Adrenal gland (tissue), 12 donors: ENCODE results near the gene C5orf34. TPM values are rescaled to one million over a fixed set of nuclear protein-coding genes. Genes with fewer than 3 reads are reported as not detected.
A peak's percentile ranks its signal among the peaks of the same experiment; 100 is the strongest.
"Not testable (repeated sequence)": the region's sequence is repeated elsewhere in the genome, so short reads cannot be mapped to it uniquely, and the experiment has no call there.

Experiments
- DNase-seq, 7 donors: peaks; one replicate each; pipeline ENCODE4 v3.0.0-alpha.2; 2019 to 2020
- H3K27ac ChIP-seq, 5 donors: fragments of 200-600 bp; sonication (generic) in 4 of 5; 1 replicate in 3 of 5; 2 replicates in 2 of 5; pipeline versions ENCODE4 v1.5.1 to v1.8.0; 2016 to 2020; ENCODE audit warnings: mild to moderate bottlenecking in 1 of 5
- H3K27me3 ChIP-seq: fragments of 200-600 bp; 2 replicates; pipeline ENCODE4 v1.8.0; 2021
- H3K36me3 ChIP-seq, 2 donors: fragments of 200-600 bp; replicated peaks in 1 of 2; 1 replicate in 1 of 2; 2 replicates in 1 of 2; pipeline versions ENCODE4 v1.5.1 to v1.8.0; 2018 to 2022
- H3K4me1 ChIP-seq, 2 donors: fragments of 200-600 bp; replicated peaks in 1 of 2; 1 replicate in 1 of 2; 2 replicates in 1 of 2; pipeline versions ENCODE4 v1.5.1 to v1.8.0; 2018 to 2021
- H3K4me3 ChIP-seq, 4 donors: fragments of 200-600 bp; sonication (generic) in 3 of 4; one replicate each; pipeline ENCODE4 v1.5.1; 2016 to 2018
- H3K9me3 ChIP-seq, 3 donors: fragments of 200-600 bp; sonication (generic) in 1 of 3; replicated peaks in 1 of 3; 1 replicate in 2 of 3; 2 replicates in 1 of 3; pipeline versions ENCODE4 v1.5.1 to v1.8.0; 2016 to 2021
- POLR2A ChIP-seq, 2 donors: fragments of 450-650 bp; IDR thresholded peaks; one replicate each; pipeline ENCODE4 v1.6.1; 2017; ENCODE audit warnings: antibody characterized with exemption in 2 of 2, mild to moderate bottlenecking in 2 of 2, moderate library complexity in 1 of 2
- WGBS, 4 donors: extraction: QIAGEN DNeasy Blood & Tissue Kit in 2 of 4; methylation state at CpG; one replicate each; pipeline versions ENCODE4 v1.1.5 to v1.1.7; 2013 to 2017; 5-methylcytosine and 5-hydroxymethylcytosine counted together
- intact Hi-C, 2 donors: fragments of 100-400 bp; cut with DNase I; formaldehyde crosslinking; loops; one replicate each; pipeline versions ENCODE4 v1.14.1 to v1.15.0; 2022 to 2023
- polyA plus RNA-seq, 3 donors: library from polyadenylated mRNA; stranded (reverse); fragments of 200-250 nt in 2 of 3; fragments of 350-450 nt in 1 of 3; fragmentation: Illumina TruSeq in 1 of 3; extraction: RNeasy Lipid Tissue Mini Kit (QIAGEN cat#74804) in 1 of 3; gene quantifications; one replicate each; pipeline ENCODE4 v1.2.3, GENCODE V29; 2013 to 2014
- total RNA-seq, 9 donors: library from RNA; depleted of rRNA in 4 of 9; stranded (reverse); fragments of >200 nt in 4 of 9; fragments of 120-200 nt in 1 of 9; fragmentation: NEBNext Ultra II Directional in 1 of 9; extraction: Animal tissue kit (Norgen Biotek cat#: 25700) in 1 of 9; gene quantifications; one replicate each; pipeline versions ENCODE4 v1.1.0 to v1.2.4, GENCODE V29; 2013 to 2023
- TF ChIP-seq, protein P1 (sequence below), 6 experiments: fragments of 450-650 bp in 4 of 6; fragments of 200-600 bp in 2 of 6; sonication (generic) in 1 of 6; IDR thresholded peaks; 1 replicate in 5 of 6; 2 replicates in 1 of 6; pipeline versions ENCODE4 v1.5.1 to v1.8.0; 2016 to 2021; ENCODE audit warnings: antibody characterized with exemption in 6 of 6, mild to moderate bottlenecking in 2 of 6, moderate library complexity in 1 of 6
- donor health status: healthy with polysubstance abuse.
- donor health status: Bipolar disorder and iron deficiency.
- donor health status: DM: yes; HTN: yes; CAD: no.
- donor health status: DM: no; HTN: no; CAD: no.
- donor health status: DM: no; HTN: no; CAD: no.
- donor health status: DM: yes; HTN: yes; CAD: no.

C5orf34 gene
- total and polyA plus RNA-seq, 12 donors: 0.34 to 3.7 (median 0.67) TPM; not detected in 1

DNA sequence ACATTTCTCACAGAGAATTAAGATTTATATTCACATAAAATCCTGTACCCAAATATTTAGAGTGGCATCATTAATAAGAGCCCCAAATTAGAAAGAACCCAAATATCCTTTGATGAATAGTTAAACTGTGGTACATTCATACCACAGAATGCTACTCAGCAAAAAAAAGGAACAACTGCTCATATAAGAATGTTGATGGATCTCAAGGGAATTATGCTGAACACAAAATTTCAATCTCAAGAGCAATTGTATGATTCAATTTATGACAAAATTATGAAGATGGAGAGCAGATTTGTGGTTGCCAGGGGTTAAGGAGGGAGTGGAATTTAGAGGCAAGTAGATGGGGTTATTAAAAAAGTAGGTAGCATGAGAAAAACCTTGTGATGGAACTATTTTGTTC lies 46.4 kb upstream of the C5orf34 start:
- no peaks in the 10 kb centered on the region for H3K4me1 ChIP-seq
- DNase-seq: no peak
- no peak overlapping the region for H3K27ac ChIP-seq
- TF ChIP-seq, protein P1, sequence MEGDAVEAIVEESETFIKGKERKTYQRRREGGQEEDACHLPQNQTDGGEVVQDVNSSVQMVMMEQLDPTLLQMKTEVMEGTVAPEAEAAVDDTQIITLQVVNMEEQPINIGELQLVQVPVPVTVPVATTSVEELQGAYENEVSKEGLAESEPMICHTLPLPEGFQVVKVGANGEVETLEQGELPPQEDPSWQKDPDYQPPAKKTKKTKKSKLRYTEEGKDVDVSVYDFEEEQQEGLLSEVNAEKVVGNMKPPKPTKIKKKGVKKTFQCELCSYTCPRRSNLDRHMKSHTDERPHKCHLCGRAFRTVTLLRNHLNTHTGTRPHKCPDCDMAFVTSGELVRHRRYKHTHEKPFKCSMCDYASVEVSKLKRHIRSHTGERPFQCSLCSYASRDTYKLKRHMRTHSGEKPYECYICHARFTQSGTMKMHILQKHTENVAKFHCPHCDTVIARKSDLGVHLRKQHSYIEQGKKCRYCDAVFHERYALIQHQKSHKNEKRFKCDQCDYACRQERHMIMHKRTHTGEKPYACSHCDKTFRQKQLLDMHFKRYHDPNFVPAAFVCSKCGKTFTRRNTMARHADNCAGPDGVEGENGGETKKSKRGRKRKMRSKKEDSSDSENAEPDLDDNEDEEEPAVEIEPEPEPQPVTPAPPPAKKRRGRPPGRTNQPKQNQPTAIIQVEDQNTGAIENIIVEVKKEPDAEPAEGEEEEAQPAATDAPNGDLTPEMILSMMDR (IDR thresholded peaks at IDR 0.05): no peak
- no peak for TF ChIP-seq POLR2A (IDR thresholded peaks at IDR 0.05)
- H3K4me3 ChIP-seq: no peak overlapping the region
- no peaks in the 10 kb centered on the region for H3K9me3 ChIP-seq
- intact Hi-C loops: no loop called here
- H3K36me3 ChIP-seq: no peaks in the 10 kb centered on the region
- H3K27me3 ChIP-seq: no peaks in the 10 kb centered on the region

DNA sequence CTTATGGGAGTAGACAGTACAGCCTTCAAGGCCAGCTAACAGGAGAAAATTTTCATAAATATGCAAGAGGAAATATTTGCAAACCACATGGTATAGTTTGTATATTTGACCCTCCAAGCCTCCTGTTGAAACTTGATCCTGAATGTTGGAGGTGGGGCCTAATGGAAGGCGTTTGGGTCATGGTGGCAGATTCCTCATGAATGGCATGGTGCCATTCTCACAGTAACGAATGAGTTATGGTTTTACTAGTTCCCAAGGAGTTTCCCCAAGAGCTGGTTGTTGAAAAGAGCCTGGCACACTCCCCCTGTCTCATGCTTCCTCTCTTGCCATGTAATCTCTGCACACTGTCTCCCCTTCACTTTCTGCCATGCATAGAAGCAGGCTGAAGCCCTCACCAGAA lies 45.2 kb upstream of the C5orf34 start:
- WGBS, 4 donors: 33 to 50% (median 37%) methylated on average over 2 of the region's 2 CpGs
- Histone ChIP-seq H3K9me3 (no peaks in the 10 kb centered on the region), H3K4me3 (no peak overlapping the region), H3K27ac (no peak overlapping the region), H3K4me1 (peaks cover 7% of the 10 kb centered on the region in 2 donors), H3K36me3 (no peaks in the 10 kb centered on the region), H3K27me3 (no peaks in the 10 kb centered on the region)
- intact Hi-C loops: no loop called here
- TF ChIP-seq, protein P1 (IDR thresholded peaks at IDR 0.05): no peak
- TF ChIP-seq POLR2A (IDR thresholded peaks at IDR 0.05): no peak
- no peak for DNase-seq

DNA sequence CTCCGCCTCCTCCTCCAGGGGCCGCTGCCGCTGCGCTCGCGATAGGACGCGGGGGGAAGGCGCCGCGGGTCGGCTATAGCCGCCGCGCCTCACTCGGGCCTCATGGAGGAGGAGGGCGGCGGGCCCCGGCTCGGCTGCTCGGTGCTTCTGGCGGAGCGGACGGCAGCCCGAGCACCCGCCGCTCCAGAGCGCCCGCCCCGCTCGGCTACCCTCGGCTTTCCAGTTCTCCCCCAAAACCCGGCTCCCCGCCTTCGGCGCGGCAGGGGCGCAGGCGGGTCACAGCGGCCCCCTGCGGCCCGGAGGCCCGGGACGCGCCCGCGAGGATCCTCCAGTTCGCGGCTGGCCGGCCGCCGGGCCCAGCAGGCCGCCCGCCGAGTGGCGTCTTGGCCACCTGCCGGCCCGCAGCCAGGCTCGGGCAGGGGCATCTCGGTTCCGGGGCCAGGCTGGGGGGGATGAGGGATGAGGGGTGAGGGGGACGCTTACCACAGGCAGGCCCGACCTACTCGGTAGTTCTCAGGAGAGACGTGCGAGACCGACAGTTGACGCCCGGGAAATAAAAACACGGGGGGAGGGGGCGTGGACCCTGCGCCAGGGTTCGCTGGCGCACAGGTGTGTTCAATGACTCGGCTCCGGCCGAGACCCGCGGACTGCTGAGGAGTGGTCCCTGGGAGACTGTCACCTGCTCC lies 42.1 kb upstream of the C5orf34 start, which contains the start of gene PAIP1:
Gene PAIP1 (minus strand): TSS at position 221 of the 686 bp plus-strand sequence. CDS start 231 bp downstream, outside the sequence.
- intact Hi-C loops: loop anchor here in 1 of 2 donors (2.0 kb wide), 1 partner anchor 46 kb away; the partner anchor contains the start of gene NNT
- no peaks in the 10 kb centered on the region for H3K27me3 ChIP-seq
- no peaks in the 10 kb centered on the region for H3K9me3 ChIP-seq
- peak within 1 kb of the TSS; percentile 16 to 86 (median 44) for H3K4me3 ChIP-seq
- DNase-seq: peak in 6 of 7 donors; percentile 73 to 86 (median 82)
- H3K36me3 ChIP-seq: no peaks in the 10 kb centered on the region
- TF ChIP-seq POLR2A (IDR thresholded peaks at IDR 0.05): peak; percentile 52 to 67
- TF ChIP-seq, protein P1 (IDR thresholded peaks at IDR 0.05): peak in 4 of 6 experiments; percentile 28 to 72 (median 63)
- peaks cover 15 to 36% of the 10 kb centered on the region in 2 donors for H3K4me1 ChIP-seq
- WGBS, 4 donors: 0 to 2% (median 1%) methylated on average over 19 to 79 of the region's 79 CpGs; no CpG with 5 or more reads in 1 of the 4 donors
- peak within 1 kb of the TSS; percentile 32 to 99 (median 93) for H3K27ac ChIP-seq

DNA sequence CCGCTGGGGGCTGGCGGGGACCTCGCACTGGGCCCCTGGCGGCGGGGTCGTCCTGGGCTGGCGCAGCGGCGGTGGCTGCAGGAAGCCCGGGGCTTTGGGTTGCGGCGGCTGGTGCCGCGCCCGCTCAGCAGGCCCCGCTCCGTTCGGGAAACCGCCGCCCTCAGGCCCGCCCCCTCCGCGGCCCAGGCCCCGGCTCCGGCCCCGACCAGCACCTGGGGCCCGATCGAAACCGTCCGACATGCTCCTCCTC lies 41.6 kb upstream of the C5orf34 start:
- H3K4me1 ChIP-seq: peaks cover 15 to 41% of the 10 kb centered on the region in 2 donors
- not testable (repeated sequence) for H3K9me3 ChIP-seq, H3K27me3 ChIP-seq, H3K36me3 ChIP-seq
- WGBS, 4 donors: 0% methylated on average over 1 to 28 of the region's 30 CpGs
- peak overlapping the region; percentile 32 to 99 (median 93) for H3K27ac ChIP-seq
- intact Hi-C loops: loop anchor here in 1 of 2 donors (2.0 kb wide), 1 partner anchor 46 kb away; the partner anchor contains the start of gene NNT
- peak overlapping the region; percentile 16 to 86 (median 44) for H3K4me3 ChIP-seq
- peak in 2 of 7 donors; percentile 84 to 85 for DNase-seq
